ENCODE data around the gene EFHC2.

Gene EFHC2

DNA sequence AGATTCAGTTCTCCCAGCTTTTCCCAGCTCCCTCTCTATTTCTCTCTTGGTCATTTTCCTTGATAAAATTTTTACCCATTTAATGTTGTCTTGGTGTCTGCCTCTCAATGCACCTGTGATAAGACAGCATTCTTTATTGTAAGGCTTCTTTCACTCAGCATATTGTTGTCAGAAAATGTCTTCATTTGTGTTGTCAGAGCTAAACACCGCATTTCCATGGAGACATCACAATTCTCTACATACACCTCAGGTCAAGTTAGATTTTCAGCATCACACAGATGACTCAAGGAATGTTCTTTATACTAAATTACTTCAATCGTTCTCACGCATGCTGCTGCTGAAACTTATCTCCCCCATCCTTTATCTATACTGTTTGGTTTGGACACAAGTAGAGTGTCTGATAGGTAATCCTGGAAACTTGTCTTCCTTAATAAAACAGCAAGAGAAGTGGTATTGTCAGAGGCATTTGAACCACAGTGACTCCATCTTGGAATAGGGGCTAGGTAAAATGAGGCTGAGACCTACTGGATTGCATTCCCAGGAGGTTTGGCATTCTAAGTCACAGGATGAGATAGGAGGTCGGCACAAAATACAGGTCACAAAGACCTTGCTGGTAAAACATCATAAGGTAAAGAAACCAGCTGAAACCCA lies 41.3 kb upstream of the EFHC2 start:
- Histone ChIP-seq H3K4me3 (ENCODE audit: low read depth, low read length) (no peak overlapping the region), H3K27ac (ENCODE audit: extremely low read depth, low read depth, low read length) (no peak overlapping the region), H3K36me3 (ENCODE audit: control insufficient read depth in 2 of 2, insufficient read depth in 1 of 2, low read length in 2 of 2) (no peaks in the 10 kb centered on the region), H3K9me3 (ENCODE audit: control insufficient read depth, insufficient read depth, low read depth, low read length) (no peaks in the 10 kb centered on the region), H3K4me1 (ENCODE audit: control insufficient read depth, insufficient read depth, low read length) (no peaks in the 10 kb centered on the region)
- ChIA-PET CTCF (interaction anchor here (1.0 kb wide), 1 partner anchor 12 kb away, joined by 3 read pairs; no protein-coding TSS in a partner anchor), POLR2A (no interaction called here)
- TF ChIP-seq ZNF24 (tag by site-specific recombination; IDR thresholded peaks at IDR 0.05) (no peak), ZNF521 (tag by site-specific recombination; IDR thresholded peaks at IDR 0.05) (no peak), ZNF626 (tag by site-specific recombination; IDR thresholded peaks at IDR 0.05) (no peak), ZNF555 (tag by site-specific recombination; conservative IDR thresholded peaks at IDR 0.05) (no peak), ZNF704 (tag by site-specific recombination; IDR thresholded peaks at IDR 0.05) (no peak), ZFP69B (tag by site-specific recombination; IDR thresholded peaks at IDR 0.05) (no peak), ZSCAN5A (tag by site-specific recombination; IDR thresholded peaks at IDR 0.05) (no peak), KLF8 (tag by site-specific recombination; IDR thresholded peaks at IDR 0.05) (no peak), ZNF19 (tag by site-specific recombination; IDR thresholded peaks at IDR 0.05; ENCODE audit: low read depth) (no peak), ZNF645 (tag by site-specific recombination; IDR thresholded peaks at IDR 0.05) (no peak), SALL2 (tag by site-specific recombination; IDR thresholded peaks at IDR 0.05; ENCODE audit: borderline replicate concordance) (no peak), ZNF174 (tag by site-specific recombination; IDR thresholded peaks at IDR 0.05) (no peak), ZNF544 (tag by site-specific recombination; IDR thresholded peaks at IDR 0.05) (no peak), ZNF394 (tag by site-specific recombination; IDR thresholded peaks at IDR 0.05; ENCODE audit: borderline replicate concordance) (no peak), ZNF350 (tag by site-specific recombination; IDR thresholded peaks at IDR 0.05) (no peak), MZF1 (tag by site-specific recombination; IDR thresholded peaks at IDR 0.05; ENCODE audit: borderline replicate concordance) (no peak), ZNF10 (tag by site-specific recombination; IDR thresholded peaks at IDR 0.05) (no peak), ZNF510 (tag by site-specific recombination; IDR thresholded peaks at IDR 0.05; ENCODE audit: insufficient replicate concordance) (no peak)

GRCh38 chrX:44382871-44383270 lies 39.4 kb upstream of the EFHC2 start:
- H3K4me3 ChIP-seq (ENCODE audit: low read depth, low read length): no peak overlapping the region
- no peaks in the 10 kb centered on the region for H3K36me3 ChIP-seq (ENCODE audit: control insufficient read depth in 2 of 2, insufficient read depth in 1 of 2, low read length in 2 of 2)
- no peak overlapping the region for H3K27ac ChIP-seq (ENCODE audit: extremely low read depth, low read depth, low read length)
- TF ChIP-seq ZNF266 (tag by site-specific recombination; IDR thresholded peaks at IDR 0.05; ENCODE audit: low read depth) (no peak), ZNF423 (tag by site-specific recombination; IDR thresholded peaks at IDR 0.05) (no peak), FEZF1 (tag by site-specific recombination; IDR thresholded peaks at IDR 0.05) (no peak), ZNF2 (tag by site-specific recombination; IDR thresholded peaks at IDR 0.05) (no peak)
- H3K4me1 ChIP-seq (ENCODE audit: control insufficient read depth, insufficient read depth, low read length): no peaks in the 10 kb centered on the region
- POLR2A ChIA-PET: no interaction called here
- no peaks in the 10 kb centered on the region for H3K9me3 ChIP-seq (ENCODE audit: control insufficient read depth, insufficient read depth, low read depth, low read length)
- CTCF ChIA-PET: interaction anchor here (0.6 kb wide), 1 partner anchor 9 kb away, joined by 3 read pairs; no protein-coding TSS in a partner anchor

Measured in HEK293 (cell line).